NOMO-1 (cell line): ENCODE data around the gene XIRP1.

Experiments used
- DNase-seq, 2 experiments: peaks; one replicate each; lab custom pipeline; 2025; ENCODE audit not compliant: unreplicated experiment in 2 of 2; lab: John Stamatoyannopoulos, UW

Gene XIRP1

DNA sequence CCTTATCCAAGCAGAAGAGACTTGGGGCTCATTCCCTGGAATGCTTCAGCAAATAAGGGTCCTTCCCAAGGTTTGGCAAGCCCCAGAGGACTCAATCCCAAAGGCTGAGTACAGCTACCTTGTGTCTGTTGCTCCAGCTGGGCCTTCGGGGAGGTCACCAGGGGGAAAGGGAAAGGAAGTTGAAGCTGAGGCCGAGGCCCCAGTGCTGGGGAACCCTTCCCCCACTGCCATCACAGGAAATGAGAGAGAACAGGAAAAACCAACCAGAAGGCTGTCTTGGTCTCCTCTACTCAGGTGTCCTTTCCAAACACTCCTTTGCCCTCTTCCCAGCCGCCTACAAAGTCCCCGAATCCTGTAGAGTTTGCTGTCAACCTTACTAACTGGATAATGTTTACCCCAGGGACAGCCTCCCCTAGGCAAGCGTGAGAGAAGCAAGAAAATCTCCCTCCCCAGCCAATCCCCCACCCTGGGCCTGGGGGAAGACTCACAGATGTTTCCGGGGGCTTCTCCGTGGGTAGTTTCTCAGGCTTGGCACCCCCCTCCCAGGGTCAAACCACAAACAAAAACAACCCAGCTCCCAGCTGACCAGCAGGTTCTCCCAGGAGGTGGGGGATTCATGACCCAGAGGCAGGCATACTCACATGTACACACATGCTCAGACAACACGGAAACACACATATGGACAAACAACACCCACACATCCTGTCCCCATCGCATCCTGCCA lies 44.5 kb downstream of the XIRP1 start:
- DNase-seq, result peak; percentile 21 to 35

DNA sequence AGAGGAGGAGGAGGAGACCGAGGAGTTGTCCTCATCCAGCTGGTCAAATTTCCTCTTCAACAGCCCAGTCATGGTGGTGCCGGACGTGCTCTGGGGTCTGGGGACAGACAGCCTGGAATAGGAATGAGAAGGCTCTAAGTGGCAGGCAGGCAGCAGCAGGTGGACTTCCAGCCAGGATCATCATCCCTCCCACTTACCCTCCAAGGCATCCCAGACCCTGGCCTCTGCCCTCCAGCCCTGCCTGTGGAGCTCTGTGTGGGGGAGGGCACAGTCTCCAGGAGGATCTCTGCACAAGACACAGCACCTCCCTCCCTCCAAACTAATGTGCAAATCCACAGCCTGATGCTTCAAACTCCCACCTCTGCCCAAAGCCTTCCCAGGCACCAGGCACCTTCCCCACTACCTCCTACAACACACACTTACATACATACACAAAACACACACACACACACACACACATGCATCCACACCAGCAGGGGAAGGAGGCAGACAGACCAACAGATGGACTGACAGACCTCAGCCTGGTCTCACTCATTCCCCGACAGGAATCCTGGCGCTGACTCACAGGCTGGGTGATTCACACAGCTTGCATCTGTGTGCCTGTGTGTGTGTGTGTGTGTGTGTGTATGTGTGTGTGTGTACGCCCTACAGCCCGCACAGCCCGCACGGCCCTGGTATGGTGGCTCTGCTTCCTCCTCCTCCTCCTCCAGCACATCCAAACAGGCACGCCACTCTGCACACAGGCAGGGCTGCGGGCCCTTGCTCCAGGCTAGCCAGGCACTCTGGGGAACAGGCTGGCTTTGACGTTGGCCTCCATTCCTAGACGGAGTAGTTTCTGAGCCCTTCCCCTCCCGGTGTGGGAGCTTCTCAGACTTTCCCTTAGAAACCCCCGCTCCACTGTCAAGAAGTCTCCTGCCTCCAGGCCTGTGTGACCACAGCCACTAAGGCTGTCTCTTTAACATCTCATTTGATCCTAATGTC lies 45.5 kb downstream of the XIRP1 start:
- DNase-seq, result peak; percentile 57 to 86

DNA sequence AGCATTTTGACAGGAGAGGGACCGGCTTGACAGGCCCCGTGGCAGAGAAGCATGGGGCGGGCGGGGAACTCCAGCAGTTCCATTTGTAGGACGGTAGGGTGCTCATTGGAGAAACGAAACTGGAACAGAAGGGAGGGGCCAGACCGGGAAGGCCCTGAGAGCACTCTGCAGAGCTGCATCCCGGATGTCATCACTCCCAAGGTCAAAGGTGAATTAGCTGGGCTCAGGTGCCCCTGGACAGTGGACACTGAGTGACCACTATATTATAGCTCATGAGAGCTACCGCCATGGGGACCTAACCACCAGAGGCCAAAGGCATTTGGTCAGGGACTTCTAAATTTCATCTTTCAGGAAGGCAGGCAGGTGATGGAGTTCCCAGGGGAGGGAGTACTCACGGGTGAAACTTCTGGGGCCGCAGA lies 46.3 kb downstream of the XIRP1 start:
- DNase-seq, result peak; percentile 23 to 56

DNA sequence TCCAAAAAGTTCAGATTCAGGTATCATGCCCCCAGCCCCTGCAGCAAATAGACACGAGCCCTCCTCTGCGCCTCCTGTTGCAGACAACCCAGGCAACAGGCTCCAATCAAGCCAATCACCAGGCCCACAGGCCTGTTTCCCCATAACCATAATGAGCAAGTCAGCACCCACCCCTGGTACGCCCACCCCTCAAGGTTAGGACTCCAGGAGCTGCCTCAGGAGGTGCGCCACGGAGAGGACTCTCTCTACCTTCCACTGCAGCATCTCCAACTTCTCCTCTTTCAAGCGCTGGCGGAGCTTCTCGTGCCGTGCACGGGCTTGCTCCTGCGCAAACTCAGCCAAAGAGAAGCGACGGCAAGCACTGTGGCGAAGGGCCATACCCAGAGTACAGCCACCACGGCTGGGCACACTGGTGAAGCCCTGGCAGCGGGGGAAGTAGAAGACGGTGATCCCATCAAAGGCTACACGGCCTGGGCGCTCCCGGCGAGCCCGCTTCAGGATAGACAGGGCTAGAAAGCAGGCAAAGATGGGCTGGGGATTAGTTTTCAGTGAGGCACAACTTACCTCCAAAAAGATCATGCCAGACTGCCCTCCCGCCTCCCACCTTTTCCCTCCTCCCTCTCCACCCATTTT lies 47.5 kb downstream of the XIRP1 start:
- no peak for DNase-seq

DNA sequence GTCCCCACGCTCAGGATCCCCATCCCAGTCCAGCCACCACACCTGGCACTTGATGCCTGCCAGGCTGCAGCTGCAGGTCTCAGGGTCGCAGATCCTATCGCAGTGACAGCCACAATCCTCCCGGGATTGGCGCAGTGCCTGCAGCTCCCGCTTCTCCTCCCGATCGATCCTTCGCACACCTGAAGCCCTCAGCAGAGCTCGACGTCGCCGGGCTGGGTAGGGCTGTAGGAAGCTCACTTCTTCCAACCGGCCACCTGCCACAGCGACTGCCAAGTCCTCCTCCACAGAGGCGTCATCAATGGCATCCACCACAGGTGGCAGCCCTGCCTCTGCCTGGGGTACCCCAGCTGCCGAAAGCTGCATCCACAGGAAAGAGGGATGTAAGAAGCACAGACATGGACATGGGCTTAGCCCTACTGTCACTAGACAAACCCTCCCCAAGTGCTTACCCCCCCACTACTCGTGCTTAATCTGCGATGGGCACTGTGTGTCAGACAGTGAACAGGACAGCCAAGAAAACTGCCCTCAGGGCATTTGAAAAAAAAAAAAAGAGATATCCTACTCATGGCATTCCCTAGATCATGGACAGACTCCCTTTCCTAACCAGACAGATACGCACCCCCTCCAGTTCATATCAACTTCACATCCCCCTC lies 48.2 kb downstream of the XIRP1 start:
- no peak for DNase-seq

DNA sequence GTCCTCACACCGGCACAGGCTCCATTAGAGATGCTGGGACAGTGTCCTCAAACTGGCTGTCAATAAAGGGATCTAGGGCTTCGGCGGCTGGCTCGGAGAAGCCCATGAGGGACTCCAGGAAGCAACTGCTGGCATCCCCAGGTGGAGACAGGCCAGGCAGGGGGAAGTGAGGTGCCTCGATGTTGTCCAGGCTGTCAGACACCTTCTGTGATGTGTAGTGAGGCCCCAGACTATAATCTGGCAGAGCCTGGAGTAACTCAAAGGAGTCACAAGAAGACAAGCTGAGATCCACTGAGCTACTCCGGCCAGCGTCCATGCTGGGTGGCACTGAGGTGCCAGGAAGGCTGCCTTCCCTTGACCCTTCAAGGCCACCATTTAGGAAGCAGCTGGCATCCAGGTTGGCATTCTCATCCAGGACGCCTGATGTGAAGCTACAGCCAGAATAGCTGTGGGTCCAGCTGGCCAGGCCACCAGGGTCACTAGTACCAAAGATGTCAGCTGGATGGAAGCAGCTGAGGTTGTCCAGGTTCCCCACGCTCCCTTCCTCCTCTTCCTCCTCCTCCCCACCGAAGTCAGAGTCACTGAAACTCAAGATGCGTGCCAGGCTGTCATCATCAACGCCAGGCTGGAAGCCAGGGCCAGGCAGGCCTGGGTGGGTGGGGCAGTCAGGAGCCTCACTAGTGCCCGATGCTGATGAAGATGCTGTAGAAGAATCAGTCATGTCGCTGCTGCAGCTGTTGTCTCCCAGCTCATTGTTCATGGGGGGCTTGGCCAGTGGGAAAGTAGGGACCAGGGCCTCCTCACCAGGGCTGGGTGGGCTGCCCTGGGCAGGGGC lies 49.1 kb downstream of the XIRP1 start:
- no peak for DNase-seq

DNA sequence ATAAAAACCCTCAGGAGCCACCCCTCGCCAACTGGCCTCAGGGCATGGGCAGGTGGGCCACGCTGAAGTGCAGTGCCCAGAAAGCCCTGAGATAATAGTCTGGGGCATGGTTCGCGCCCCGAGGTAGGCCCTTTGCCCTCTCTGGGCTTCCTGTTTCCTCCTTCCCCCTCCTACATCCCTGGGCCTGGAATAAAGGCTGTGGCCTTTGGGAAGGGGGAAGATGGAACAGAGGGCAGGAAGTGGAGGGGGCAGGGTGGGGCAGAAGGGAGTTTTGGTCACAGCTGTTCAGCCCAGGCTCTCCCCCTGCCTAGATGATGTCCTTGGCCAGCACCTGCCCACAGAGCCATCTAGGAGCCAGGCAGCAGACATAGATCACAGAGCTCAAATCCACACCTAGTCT lies 50.3 kb downstream of the XIRP1 start:
- no peak for DNase-seq

DNA sequence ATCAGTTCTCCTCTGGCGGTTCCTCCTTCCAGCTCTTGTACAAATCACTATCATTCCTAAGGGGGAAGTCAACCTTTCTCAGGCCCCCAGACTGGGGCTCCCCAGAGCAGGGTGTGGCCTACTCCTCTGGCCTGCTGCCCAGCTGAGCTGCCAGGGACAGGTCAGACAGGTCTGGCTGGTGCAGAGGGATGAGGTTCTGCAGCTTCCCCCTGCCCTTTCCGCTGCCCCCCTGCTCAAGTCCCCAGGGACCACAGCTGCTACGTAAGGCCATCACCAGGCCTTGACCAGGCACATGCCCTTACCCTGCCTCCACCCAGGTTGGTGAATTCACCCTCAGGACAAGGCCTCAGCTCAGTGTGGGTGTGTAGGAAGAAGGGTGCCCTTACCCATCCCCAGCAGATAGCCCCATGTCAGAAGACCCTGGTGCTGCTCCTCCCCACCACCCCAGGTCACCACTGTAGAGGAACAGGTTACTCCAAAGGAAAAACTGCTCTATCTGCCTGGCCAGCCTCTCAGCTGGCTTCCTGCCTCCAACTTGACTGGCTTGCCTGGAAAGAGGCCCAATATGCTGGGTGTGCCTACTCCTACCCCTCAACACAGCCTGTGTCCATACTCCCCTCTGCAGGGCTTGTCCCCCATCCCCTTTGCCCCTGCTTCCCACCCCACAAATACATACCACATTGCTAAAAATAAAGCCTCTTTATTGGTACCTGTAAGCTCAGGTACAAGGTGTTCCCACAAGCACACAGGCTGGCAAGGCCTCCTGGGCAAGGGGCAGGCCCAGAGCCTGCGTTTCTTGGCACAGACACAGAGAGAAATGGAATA lies 51.0 kb downstream of the XIRP1 start:
- DNase-seq, result peak; percentile 11 to 33

DNA sequence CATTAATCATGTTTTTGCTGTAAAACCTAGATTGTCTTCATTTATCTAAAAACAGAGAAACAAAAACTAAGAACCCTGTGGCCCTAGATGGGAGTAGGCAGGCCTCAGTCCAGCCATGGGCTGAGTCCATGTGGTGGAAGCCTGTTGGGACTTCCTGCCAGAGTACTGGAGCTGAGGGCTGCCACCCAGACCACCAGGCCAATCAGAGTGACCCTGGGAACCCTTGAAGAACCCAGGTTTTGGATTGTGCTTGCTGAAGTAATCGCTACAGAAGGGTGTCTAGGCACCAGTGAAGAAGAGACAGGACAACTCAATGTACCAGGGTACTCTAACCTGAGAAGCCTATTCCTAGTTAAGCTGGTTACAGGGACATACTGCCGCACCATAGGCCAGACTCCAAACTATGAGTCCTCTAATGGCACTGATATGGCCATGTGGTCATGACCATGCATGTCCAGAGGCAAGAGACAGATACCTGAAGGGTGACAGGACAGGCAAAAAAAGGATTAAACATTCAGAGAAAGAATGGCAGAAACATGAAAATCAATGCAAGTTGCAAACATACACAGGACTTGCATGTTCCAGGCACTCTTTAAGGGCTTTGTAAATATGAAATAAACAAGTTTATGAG lies 51.9 kb downstream of the XIRP1 start:
- no peak for DNase-seq

DNA sequence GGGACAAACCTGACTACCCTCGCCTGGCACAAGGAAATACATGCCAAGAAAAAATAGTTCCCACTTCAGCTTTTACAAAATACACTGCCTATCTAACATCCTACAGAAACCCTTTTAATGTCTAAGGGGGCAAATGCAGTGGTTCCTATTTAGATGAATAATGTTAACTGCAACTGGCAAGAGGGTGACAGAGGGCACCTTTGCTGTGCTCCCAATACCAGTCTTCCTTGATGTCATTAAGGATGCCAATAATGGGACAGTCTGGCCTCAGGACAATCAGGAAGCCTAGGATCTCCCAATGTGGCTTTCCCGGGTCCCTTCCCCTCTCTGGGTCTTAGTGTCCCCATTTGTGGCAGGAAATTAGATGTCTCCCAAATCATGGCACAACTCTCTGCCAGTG lies 53.0 kb downstream of the XIRP1 start:
- no peak for DNase-seq

DNA sequence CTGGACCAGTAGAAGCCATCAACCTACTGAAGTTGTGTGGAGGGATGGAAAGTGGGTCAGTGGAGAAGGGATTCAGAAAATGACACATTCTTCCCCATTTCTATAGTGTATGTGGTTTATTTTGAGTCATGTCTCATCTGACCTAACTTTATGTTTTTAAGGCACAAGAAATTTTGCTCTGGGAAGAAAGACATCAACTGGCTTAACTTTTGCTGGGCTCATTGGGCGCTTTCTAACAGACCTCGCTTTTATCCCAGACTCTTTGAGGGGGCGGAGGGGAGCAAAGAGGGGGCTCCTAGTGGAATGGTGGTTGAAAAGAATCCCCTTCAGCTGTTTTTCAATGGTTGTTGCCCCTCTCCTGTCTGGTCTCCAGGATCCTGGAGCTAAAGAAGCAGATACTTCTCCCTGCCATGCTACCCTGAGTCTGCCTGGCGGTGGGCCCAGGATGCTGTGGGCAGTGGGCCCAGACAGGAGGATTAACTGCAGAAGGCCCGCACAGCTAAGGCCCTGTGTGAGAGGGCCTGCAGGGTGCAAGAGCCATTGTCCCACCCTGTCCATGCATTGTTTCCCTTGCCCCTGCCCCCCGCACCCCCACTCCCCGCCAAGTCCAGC lies 53.5 kb downstream of the XIRP1 start:
- no peak for DNase-seq

DNA sequence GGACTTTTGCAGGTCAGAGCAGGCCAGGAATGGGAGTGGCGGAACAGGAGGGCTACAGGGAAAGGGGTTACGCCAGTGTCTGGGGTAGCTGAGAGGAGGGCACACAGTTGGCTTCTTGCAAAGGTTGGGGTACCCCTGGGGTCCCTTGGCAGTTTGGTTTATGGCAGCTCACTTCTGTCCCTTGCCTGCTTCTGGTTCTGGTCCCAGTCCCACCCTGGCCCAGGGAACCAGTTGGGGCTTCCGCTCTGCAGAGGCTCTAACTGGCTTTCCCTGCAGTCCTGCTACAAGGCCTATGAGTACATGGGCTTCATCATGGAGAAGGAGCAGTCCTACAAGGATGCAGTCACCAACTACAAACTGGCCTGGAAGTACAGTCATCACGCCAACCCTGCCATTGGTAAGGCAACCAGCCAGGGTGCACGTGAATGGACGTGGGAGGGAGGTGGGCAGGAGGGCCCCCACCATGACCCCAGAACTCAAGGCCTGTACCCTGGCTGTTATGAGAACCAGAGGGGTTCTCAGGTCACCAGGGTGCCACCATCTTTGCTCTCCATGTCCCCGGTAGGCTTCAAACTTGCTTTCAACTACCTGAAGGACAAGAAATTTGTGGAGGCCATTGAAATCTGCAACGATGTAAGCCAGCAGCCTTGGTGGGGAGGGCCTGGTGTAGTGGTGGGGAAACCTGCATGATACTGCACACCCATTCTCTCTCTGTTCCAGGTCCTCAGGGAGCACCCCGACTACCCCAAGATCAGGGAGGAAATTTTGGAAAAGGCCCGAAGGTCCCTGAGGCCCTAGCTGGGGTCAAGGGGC lies 54.2 kb downstream of the XIRP1 start:
- DNase-seq, result no peak

DNA sequence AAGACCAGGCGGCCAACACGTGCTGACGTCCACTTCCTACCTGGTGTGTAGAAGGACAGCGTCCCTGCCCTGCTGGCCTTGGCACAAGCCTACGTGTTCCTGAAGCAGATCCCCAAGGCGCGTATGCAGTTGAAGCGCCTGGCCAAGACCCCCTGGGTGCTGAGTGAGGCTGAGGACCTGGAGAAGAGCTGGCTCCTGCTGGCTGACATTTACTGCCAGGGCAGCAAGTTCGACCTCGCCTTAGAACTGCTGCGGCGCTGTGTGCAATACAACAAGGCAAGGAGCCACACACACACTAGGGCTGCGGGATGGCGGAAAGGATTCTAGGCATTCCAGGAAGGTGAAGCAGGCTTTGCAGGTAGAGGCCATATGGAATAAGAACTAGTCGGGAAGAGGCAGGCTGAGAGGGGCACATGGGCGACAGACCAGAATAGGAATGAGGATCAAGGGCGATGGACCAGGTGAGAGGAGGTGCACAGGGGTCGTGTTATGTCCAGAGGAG lies 54.9 kb downstream of the XIRP1 start:
- no peak for DNase-seq

DNA sequence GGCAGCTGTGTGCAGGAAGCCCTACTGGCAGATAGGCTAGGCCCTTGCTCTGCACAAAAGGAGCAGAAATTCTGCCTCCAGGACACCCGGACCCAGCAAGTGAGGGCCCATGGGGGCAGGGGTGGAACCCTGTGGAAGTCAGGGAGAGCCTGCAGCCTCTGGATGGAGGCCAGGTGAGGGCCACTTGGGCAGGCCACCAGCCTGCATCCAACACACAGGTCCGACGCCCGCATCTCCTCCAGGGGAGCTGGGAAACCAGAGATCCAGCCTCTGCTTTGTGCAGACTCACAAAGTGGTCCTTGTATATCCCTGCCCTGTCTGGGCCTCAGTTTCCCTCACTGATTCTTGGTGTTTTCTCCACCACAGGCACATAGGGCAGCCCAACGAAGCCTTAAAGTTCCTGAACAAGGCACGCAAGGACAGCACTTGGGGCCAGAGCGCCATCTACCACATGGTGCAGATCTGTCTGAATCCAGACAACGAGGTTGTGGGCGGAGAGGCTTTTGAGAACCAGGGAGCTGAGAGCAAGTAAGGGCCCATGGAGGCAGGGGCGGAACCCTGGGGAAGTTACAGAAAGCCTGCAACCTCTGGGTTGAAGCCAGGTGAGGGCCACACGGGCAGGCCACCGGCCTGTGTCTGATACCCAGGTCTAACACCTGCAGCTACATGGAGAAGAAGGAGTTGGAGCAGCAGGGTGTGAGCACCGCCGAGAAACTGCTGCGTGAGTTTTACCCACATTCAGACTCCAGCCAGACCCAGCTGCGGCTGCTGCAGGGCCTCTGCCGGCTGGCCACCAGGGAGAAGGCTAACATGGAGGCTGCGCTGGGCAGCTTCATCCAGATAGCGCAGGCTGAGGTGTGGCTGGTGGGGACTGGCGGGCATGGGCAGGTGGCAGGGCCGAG lies 55.6 kb downstream of the XIRP1 start:
- DNase-seq, result no peak

DNA sequence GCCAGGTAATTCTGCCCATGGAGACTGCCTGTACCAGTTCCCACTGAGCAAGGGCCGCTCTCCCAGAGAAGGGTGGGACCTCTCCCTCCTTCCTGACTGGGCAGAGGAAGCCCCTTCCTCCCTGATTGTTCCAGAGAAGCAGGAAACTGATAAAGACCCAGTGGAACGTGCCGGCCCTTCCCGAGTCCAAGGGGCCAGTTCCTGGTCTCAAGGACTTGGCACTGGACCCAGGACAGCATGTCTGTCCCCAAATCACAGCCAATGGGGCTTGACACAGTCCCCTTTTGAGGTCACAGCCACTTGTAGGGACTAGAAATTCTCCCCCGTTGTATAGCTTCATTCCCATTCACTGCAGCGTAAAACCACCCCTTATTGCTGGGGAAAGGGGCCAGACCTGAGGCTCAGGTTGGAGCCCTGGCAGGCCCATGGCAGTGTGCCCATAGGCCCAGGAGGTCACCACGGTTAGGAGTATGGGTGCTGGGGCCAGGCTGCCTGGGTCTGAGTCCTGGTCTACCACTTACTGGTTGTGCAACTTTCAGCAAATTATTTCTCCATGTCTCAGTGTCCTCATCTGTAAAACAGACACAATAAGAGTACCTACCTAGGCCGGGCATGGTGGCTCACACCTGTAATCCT lies 57.1 kb downstream of the XIRP1 start:
- no peak for DNase-seq

DNA sequence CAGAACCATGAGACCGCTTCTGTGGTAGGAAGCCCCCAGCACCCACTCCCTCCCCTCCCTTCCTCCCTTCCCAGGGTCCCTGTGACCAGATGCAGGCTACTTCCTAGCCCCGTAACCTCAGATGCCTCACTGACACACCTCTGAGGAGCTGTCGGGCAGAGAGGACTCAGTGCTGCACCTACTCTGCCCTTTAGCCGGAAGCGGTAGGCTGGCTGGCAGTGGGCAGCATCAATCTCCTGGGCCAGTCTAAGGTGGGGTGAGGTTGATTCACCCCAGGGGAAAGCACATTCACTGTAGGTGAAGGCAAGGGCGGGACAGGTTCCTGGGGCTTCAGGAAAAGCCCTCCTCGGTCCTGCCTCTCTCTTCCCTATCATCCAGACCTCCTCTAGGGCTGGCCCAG lies 58.1 kb downstream of the XIRP1 start:
- DNase-seq, result no peak
